Left forelimb (tissue), 1 donor: Measurements from ENCODE around the gene CCDC24.
A peak's percentile ranks its signal among the peaks of the same experiment; 100 is the strongest.

ENCODE experiments used
- DNase-seq: peaks from one replicate; pipeline ENCODE4 v3.0.0-alpha.2; 2018; ENCODE audit warnings: low spot score

CCDC24 gene

GRCh38 chr1:43991476-43992231 is at the start of gene CCDC24:
Gene CCDC24 (plus strand): TSS chr1:43991599. CDS start chr1:43991879, 280 bp downstream.
- DNase-seq: peak; percentile 86

- no peak for DNase-seq
Measured at GRCh38 chr1:43942411-43942810, 49.0 kb upstream of the CCDC24 start.

GRCh38 chr1:43944860-43945259 is 46.5 kb upstream of the CCDC24 start:
- no peak for DNase-seq

GRCh38 chr1:43945674-43946235 is 45.6 kb upstream of the CCDC24 start:
- DNase-seq: no peak

DNA sequence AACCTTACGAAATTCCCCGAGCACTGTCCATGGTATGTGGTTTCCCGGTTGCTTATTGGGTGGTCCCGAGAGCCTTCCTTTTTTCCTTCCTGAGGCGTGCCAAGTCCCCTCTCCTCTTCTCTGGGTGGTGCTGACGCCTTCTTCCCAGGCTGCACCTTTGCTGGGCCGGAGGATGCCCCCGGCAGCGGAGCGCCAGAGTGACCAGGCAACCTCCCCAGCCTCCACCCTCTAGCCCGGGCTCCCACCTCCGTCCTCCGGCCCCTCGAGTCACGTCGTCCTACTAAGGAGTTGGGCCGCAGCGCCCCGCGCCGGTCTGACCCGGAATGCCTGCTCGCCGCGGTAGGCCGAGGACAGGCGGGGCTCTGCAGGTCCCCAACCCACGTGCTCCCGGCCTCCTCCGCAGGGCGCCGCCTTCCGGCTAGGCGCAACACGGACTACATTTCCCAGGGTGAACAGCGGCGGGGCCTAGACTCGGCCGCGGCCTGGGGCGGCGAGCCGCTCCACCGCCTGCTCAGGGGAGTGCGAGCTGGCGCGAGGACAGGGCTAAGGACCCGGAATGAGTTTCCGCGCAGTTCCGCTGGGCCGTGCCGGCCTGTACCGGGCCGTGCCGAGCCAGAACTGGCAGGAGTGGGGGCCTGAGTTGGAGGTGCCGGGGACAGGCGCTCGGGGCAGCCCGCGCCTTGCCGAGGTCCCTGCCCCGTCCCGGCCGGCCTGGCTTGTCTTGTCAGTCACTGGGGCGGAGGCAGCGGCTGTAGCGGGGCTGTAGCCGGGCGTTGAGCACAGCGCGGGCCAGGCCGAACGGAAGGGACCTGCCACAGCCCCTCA is 45.0 kb upstream of the CCDC24 start, which contains the start of gene IPO13:
Gene IPO13 (plus strand): TSS at position 715 of the 825 bp plus-strand sequence. CDS start 651 bp downstream, outside the sequence.
- peak; percentile 99 for DNase-seq

DNA sequence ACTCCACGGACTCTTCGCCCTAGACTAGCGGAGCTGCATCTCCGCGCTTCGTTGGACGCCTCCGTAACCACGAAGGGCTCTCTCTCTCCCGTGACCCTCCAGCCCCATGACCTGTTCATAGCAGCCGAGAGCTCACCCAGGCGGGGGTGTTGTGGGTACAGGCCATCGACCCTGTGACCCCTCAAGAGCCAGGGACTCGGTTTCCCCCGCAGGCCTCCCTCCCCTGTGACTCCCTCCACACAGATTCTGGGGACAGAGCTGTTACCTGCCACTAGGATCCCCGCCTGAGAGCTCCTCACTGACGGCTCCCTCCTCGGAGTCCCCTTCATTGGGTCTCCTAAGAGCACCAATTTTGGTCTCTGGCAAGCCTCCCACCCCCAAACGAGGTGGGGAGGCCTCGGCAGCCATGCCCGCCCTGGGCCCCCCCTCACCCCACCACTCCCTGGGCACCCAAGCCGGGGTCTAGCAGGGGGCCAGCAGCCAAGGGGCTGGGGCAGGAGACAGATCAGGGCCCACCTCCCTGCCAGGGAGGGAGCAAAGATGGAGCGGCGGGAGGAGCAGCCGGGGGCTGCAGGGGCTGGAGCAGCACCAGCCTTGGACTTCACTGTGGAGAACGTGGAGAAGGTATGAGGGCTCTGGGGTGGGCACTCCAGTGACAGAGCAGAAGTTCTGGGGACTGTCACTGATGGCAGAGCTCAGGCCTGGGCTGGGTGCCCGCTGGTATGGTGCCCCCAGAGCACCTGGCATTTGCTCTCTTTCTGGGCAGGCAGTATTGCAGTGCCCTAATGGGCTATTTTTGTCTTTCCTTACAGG is 44.1 kb upstream of the CCDC24 start:
- DNase-seq: no peak

DNA sequence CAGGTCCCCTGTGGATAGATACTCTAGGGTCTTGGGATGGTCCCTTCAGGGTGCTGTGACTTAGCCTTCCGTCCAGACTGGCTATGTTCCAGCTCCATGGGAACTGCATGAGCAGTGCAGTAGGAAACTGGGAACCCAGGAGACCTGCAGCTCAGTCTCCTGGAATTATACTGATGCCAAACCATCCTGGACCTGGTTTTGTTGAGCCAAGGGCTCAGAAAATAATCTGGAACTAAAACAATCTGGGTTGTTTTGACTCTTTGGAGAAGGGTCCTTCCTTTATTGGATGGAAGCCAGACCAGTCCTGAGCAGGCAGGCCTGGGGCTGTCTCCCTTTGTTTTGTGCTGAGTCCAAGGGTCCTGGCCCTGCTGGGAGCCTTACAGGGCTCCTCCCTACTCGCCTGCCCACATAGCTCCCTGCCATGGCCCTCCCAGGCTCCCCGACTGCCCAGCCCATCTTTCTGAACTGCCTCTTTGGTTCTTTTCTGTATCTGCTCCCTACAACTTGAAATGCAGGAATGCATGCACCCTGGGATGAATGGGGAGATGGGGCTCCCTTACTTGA is 43.4 kb upstream of the CCDC24 start:
- no peak for DNase-seq

- no peak for DNase-seq
Measured at GRCh38 chr1:43949678-43950077, 41.7 kb upstream of the CCDC24 start.

DNA sequence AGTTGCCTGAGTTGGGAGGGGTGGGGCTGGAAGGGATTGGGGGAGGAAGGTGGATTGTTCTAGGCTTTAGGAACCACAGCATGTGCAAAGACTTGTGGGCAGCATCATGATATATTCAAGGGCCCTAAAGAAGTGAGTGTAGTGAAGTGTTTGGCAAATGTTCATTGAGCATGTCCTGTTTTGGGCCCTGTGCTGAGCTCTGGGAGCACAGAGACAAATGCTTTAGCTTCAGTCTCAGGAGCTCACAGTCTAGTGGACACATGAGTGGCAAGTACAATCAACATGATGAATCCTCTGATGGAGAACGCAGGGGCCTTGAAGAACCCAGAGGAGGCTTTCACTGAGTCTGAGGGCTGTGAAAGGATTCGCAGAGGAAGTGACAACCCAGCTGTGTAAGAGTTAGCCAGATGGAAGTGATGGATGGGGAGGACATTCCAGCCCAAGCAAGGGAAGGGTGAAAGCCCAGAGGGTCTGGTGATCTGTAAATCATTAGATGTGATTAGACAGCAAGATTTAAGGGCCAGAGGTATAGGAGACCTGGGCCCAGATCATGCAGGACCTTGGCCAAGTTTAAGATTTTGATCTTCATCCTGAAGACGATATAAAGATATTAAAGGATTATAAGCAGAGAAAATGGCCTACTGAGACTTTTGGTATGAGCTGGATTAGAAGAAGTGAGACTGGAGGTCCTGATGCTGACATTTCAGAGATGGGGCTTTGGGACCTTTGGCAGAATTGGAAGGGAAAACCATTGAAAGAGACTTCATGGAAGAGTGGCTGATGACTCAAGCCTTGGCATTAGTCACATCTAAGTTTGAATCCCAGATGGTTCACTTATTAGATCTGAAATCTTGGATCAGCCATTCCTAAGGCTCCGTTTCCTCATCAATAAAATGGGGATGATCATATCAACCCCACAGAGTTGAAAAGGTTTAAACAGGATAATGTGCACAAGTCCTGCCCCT is 40.1 kb upstream of the CCDC24 start:
- DNase-seq: no peak

- no peak for DNase-seq
Measured at GRCh38 chr1:43952731-43953346, 38.6 kb upstream of the CCDC24 start.

DNA sequence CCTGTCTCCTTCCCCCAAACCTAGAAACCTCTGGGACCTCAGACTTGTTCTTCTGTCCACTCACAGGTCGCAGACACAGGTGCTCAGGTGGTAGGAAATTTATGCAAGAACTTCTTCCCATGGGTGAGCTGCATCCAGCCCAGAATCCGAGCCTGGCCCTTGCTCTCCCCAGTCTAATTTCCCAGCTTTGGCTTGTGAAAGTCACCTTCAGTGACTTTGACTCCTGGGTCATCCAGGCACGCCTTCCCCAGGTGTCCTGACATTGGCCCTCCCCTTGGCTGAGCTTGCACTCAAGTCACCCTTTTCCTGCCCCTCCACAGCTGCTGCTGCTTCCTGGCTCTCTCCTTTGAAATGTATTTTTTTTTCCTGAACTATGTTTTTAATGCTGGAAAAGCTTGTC is 38.0 kb upstream of the CCDC24 start:
- DNase-seq: no peak

GRCh38 chr1:43954036-43954435 is 37.4 kb upstream of the CCDC24 start:
- DNase-seq: no peak

- DNase-seq: no peak
Measured at GRCh38 chr1:43956234-43956633, 35.2 kb upstream of the CCDC24 start.

- DNase-seq: no peak
Measured at GRCh38 chr1:43957407-43958040, 33.9 kb upstream of the CCDC24 start.

GRCh38 chr1:43958351-43959255 is 32.8 kb upstream of the CCDC24 start:
- DNase-seq: no peak

- no peak for DNase-seq
Measured at GRCh38 chr1:43960798-43961197, 30.6 kb upstream of the CCDC24 start.

- no peak for DNase-seq
Measured at GRCh38 chr1:43961692-43962091, 29.7 kb upstream of the CCDC24 start.

DNA sequence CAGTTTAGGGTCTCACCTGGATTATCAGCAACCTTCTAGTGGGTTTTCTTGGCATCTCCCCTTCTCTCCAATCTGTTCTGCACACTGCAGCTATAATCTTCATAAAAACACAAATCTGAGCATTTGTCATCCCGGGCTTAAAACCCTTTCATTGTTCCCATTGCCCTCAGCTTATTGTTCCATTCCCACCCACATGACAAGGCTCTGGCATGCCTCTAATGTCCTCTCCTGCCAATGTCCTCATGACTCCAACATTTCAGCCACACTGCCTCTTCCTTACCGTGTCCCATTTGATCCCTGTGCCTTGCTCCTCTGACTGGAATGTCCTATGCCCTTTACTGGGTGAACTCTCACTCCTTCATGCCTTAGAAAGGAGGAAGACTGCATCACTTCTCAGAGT is 29.1 kb upstream of the CCDC24 start:
- no peak for DNase-seq
